HG03378 (cell line): ENCODE measurements around the gene THSD7B.

Source experiments
- ATAC-seq: cut with Tn5 transposase; IDR thresholded peaks from one replicate; pipeline ENCODE4 v1.9.1; 2021; ENCODE audit warnings: mild to moderate bottlenecking, moderate library complexity; ENCODE audit not compliant: unreplicated experiment

Gene THSD7B

DNA sequence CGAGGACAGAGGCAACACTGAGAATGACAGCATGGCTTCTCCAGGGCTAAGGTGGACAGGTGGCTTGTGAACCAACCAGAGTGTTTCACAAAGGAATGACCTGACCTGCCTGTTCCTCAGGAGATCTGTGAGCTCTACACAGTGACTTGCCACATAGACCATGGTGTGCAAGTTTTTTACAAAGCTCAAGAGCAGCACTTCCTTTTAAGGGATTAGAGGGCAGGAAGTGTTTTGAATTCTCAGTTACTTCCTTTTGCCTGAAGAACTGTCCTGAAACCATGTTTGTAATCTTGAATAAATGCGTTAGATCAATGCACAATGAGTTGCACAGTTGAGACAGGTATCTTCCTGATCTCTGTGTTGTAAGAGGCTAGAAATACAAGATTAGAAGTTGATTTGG lies 421.9 kb downstream of the THSD7B start:
- ATAC-seq = no peak

DNA sequence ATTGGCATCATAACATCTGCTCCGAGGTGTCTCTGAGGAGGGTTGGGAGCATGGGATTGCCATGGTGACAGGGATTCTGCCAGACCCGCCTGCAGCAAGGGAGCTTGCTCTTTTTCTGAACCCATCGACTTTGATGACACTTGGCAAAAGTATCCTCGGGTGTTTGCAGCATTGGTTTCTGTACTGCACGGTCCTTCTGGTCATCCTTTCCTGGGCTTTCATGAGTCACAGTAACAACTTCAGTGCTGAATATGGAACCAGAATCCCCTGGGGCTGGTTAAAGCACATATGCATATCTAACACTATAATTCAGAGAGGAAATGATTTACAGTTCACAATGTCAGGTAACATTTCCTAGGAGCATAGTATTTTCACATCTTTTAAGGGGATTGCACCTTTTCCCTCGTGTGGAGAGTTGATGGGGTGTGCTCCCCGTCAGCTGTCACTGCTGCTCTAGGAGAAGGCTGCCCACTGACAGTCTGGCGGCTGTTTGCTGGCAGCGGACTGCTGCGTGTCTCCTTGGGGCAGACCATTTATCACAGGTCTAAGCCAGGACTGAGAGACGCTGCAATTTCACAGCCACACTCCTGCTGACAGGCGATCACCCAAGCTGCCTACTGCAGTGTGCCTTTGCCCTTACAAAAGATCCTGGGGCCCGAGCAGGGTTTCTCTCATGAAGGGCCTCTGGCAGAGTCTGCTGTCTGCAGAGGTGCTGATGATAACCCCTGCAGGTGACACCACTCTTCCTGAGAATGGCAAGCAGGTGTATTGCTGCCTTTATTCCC lies 425.3 kb downstream of the THSD7B start:
- ATAC-seq = no peak

DNA sequence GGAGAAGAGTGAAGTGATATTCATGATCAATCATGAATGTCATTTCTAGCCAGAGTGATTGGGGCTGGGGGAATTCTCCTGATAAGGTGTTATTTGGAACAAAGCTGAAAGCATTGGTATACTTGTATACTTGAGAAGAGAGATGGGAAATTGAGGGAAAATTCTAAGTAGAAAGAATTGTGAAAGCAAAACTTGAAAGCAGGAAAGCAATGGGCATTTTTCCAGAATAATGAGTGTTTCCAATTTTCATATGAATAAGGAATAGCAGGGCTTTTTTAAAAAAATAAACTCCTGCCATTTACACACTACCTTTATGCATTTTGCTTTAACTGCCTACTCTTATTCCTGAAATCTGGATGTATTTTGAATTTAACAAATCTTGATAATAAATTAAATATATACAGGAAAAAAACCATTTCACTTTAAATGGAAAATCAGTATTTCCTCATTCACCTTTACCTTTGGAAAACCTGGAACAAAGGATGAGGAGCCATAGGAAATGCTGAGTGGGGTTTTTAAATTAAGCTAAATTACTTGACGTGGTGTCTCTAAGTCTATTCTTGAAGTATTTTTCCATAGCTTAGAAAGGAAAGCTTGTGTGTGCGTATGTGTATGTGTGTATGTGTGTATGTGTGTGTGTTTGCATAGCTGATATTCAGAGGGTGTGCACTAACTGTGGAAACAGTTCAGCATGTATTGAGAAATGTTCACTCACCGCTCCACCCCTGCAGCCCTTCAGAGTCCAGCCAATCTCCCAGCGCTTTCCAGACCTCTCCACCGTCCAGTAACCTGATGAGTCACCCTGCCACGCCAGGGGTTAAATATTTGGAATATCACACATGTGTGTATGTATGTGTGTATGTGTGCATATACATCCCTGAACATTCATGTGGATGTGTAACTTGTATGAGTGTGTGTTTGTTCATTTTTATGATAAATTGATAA lies 427.3 kb downstream of the THSD7B start:
- no peak for ATAC-seq

DNA sequence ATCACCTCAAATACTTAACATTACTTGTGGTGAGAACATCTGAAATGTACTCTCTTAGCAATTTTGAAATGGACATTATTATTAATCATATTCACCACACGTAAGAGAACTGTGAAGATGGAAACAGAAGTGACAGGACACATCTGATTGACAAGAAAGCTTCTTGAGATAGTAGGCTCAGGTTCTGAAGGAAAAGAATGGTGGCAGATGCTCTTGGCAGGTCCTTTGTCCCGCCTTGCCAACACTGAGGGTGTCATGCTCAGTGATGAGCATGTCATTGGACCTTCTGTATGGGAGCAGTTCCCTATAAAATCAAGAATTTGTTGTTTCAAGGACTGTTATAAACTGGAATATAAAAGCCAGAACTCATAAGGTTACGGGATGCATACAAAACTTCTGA lies 428.1 kb downstream of the THSD7B start:
- no peak for ATAC-seq

DNA sequence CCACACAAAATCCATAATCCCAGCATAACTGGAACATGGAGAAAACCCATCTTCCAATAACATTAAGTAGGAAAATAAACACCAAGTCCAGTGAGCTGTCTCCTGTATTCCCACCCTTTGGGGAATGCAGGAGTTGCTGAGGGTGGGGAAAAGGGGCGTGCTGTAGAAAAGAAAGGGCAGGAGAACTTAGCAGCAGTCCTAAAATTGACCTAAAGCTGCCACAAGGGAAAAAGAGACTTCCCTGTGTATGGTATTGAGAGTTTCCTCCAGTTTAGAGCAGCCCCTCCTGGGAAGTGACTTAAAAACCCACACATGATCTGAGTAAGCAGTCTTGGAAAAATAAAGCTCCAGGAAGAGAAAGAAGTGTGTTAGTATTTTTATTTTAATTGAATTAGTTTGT lies 428.8 kb downstream of the THSD7B start:
- ATAC-seq = no peak

DNA sequence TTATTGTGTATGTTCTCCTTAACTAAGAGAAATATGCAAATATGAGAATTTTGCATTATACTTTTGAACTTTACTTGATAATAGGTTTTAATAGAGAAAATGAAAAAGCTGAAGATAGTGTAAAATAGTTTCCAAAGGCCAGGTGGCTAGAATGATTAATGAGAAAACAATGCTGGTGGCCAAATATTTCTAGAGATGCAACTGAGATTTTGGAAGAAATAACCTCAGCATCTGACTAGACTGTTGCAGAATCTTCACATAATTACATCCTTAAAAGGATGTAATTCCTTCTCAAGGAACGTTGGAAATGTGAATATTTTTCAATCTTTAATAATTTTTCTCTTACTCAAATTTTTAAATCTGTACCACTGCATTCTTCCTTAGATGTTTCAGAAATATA lies 434.4 kb downstream of the THSD7B start:
- ATAC-seq = no peak

DNA sequence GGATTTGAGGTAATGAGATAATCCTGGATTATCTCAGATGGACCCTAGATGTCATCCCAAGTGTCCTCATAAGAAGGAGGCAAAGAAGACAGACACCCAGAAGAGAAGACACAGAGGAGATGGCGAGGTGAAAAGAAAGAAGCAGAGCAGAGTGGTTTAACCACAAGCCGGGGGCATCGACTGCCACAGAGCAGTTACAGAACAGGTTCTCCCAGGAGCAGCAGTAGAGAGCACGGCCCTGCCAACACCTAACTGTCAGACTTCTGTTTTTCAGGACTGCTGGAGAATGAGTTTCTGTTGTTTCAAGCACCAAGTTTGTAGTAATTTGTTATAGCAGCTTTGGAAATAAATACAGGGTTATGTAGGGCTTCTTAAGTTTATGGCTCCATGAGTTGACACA lies 437.0 kb downstream of the THSD7B start:
- ATAC-seq = no peak

DNA sequence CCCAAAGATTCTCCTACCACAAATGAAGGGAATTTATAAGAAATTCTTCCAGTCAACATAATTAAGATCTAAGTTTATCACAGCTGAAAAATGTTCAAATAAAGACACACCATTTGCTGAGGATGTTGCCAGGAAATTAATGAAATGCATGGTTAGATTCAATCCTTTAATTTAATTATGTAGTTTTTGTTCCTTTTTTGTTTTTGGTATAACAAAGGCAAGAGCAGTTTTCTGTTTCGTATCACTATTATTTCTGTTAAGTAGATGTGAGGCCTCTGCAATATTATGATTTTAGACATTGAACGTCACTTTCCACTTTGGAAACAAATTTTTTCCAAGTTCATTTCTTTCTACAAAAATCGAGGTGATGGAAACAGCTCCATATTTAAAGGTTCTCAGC lies 440.0 kb downstream of the THSD7B start:
- no peak for ATAC-seq

DNA sequence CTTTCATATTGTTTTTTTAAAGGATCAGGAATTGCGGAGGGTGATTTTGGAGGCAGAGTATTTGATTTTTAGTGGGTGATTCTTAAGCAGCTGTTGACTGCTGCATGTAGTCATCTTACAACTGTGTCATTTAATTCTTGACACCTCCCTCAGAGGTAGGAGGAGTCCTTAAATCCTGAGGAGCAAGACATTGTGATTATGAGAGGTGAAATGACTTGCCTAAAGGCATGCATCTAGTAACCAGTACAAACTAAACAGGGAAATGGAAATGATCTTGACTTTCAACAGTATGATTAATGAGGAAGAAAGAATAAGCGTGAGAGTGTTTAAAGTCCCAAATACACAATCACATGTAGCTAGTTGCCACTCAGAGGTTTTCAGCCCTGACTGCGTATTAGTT lies 440.7 kb downstream of the THSD7B start:
- no peak for ATAC-seq

DNA sequence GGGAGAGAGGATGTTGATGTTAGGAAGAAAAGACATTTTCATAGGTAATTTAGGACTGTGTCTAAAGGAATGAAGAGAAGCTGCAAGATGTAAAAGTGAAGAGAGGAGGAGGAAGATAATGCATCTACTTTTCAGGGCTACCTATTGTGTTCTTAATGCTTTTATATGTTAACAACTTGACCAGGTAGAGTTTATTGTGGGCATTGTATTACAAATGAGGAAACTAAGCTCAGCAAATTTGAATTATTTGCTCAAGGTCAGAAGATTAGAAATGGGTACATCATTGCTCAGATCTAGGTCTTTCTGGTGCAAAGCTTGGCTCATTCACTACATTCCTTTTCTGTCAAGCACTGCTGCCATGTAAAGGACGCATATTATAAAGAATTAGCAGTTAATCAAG lies 441.7 kb downstream of the THSD7B start:
- no peak for ATAC-seq

DNA sequence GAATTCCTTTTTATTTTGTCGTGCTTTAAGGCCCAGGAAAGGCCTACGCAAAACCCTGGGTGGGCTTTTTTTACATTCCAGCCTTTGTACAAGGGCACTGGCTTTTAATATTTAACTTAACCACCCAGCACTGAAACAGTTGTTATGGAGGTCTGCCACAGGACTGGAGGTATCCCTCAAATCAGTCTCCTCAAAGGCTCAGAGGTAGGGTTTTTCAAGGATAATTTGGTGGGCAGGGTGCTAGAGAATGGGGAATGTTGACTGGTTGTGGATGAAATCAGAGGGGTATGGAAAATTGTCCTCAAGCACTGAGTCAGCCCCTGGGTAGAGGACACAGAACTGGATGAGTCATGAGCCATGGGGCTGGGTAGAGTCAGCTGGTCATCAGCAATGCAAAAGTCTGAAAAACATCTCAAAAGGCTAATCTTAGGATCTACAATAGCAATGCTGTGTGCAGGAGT lies 443.1 kb downstream of the THSD7B start:
- no peak for ATAC-seq

DNA sequence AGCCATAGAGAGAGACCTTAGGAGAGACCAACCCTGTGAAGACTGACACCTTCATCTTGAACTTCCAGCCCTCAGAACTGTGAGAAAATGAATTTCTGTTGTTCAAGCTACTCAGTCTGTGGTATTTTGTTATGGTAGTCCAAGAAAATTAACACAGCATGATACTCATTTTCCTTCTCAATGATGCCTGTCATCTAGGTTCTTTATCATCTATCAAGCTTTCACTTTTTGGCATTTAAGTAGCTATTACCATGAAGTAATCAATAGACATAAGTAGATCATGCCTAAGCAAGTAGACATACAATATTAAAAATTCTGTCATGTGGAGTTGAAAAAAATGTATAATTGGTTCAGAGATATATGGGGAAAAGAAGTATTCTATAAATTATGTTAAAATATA lies 444.7 kb downstream of the THSD7B start:
- no peak for ATAC-seq

DNA sequence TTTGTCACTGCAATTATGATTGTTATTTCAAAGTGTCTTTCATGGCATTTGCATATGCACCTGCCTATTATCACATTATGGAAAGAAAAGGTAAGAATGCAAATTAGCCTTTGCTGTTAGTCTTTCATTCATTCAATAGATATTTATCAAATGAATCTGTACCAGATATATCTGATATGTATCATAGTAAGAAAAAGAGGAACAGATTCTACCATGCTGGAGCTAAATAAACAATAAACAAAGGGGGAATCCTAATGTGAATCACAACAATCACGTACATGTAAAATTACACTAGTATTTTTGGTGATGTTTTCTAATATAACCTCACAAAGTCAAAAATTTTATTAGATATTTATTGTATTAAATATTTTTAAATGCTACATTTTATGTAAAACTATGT lies 446.4 kb downstream of the THSD7B start:
- no peak for ATAC-seq

DNA sequence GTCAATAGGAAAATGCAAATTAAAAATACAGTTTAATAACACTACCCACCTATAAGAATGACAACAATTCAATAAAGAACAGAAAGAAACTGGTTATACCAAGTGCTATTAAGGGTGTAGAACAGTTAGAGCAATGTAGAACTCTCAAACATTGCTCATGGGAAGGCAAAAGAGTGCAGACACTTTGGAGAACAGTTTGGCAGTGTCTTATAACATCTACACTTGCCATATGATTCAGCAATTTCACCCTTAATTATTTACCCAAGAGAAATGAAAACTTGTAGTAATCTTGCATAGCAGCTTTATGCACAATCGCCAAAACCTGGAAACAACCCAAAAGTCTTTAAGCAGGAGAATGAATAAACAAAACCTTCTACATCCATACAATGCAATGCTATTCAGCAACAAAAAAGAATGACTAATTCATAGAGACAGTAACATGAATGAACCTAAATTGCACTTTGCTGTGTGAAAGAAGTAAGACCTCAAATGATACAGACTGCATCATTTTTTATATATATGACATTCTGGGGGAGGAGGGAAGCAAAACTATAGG lies 455.2 kb downstream of the THSD7B start:
- no peak for ATAC-seq

DNA sequence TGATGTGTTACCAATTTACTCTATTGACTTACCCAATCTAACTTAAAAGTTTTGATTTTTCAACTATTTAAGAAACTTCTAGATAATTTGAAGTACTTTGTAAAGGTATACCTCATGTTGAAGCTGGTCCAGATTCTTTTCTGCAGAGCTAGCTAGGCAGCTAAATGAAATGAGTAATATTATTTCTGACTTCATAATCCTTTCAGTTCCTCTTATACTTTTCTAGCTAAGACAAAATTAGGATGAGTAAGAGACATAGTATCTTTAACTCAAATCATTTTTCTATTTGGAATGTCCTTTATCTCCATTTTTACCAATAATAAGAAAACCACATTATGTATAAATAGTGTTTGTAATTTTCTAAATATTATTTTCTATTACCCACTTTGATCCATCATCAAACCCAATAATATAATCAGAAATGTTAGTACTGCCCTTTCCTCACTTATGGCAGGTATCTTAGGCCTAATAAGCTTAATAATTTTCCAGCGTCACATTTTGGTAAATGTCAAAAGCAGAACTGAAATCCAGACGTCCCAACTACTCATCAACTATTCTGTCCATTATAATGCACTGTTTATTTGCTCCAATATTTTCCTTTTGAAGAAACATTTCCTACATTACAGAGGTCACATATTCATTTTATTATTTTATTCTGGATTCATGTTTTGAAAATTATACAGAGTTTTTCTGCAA lies 456.6 kb downstream of the THSD7B start:
- peak; percentile 59 for ATAC-seq

DNA sequence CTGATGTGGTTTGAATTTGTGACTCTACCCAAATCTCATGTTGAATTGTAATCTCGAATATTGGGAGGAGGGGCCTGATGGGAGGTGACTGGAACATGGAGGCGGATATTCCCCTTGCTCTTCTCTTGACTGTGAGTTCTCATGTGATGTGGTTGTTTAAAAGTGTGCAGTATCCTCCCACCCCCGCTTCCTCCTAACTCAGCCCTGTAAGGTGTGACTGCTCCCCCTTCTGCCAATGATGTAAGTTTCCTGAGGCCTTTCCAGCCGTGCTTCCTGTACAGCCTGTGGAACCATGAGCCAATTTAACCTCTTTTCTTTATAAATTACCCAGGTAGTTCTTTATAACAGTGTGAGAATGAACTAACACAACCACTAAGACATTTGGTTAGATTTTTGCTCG lies 458.4 kb downstream of the THSD7B start:
- no peak for ATAC-seq

DNA sequence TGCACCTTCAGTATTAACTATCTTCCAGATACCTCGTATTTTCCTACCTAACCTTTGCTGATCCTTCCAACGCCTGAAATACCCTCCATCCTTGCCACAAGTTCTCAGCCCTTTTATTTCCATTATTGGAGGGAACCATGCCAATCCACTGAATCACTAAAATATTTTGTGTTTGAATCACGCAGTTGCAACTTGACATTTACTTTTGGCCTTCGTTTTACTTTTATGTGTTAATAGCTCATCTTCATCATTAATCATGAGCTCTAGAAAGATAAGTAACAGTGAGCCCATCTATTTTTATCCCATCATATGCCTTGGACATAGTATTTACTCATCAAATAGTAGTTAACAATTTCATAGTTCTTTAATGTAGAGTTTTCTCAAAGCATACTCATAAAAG lies 463.2 kb downstream of the THSD7B start:
- no peak for ATAC-seq

DNA sequence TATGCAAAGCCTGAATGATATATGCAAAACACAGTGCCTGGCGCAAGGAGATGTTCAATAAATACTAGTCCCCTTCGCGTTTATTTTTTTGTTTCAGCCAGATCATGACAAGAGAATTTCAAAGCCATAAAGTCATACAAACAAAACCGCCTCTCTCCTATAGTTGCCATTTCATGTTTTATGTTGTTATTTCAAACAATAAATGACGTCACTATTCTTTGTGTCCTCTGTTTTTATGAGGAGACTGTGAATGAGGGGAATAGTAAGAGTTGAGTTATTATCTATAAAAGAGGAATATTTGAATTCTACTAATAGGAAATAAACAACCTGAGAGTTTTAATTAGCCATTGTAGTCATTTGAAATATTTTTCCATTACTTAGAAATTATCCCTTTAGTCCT lies 464.5 kb downstream of the THSD7B start:
- ATAC-seq = no peak

DNA sequence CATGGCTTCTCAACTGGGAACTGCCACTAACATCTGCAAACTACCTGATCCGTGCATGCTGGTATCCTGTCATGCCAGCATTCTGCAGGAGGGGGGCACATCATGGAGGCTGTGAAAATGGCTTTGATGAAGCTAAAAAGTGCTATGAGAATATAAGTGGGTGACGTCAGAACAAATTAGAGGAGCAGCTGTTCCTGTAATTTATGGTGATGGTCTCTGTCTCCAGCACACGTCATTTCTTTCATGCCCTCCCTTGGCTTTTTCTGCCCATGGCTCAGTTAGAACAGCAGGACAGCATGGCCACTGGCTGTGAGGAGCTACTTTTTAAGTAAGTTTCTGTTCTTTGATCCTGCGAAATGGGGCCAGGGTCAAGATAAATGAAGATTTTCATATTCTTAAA lies 466.3 kb downstream of the THSD7B start:
- no peak for ATAC-seq

DNA sequence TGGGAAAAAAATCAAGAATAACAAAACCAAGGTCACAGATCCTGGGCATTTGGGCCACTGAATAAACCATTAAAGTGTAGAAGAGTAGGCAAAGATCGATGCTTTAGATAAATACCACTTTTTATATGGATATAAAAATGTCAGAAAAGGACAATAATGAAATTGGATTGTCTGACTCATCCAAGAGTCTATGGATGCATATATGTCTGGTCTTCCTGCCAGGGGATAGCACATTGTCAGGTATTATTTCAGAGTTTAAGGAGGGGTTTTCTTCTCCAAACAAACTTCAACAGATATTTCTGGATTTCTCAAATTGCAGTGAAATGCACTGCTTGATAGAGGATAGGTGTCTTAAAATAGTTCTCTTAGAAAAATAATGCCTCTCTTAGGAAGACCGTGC lies 466.7 kb downstream of the THSD7B start:
- ATAC-seq = no peak

DNA sequence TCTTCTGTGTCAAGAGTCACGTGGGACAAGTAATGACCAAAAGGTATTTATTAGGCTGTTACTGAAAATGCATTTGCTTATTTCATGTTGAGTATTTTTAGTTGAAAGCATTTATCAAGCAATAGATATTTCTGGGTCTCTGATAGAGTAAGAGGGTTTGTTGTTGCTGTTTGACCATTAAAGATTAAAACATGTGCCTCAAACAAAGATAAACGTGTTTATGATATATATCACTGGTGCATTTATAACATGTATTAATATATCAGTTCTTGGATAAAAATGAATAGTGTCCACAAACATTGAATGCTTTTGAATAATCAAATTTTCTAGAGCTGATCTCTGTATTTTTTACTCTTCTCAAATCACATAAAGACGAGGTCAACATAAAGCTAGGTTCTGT lies 467.7 kb downstream of the THSD7B start:
- ATAC-seq = no peak
